Activated naive CD8-positive, alpha-beta T cell treated with anti-CD3 and anti-CD28 coated beads, Interleukin-2, amount 10 ng/mL, durations not matched to agents 7 days and 5 days (primary cell): ENCODE measurements around the gene NLRP9. TPM values are rescaled to one million over a fixed set of nuclear protein-coding genes. Genes with fewer than 3 reads are reported as not detected.

Experiments
- ATAC-seq: fragments of 150-1000 bp; cut with Tn5 transposase; one replicate; pipeline ENCODE4 v1.10.0; 2021; ENCODE audit warnings: low read depth, moderate library complexity
- POLR2A ChIA-PET: fragments of 350-600 bp; sonication (Branson Sonifier 250); formaldehyde crosslinking; loops from one replicate; lab custom pipeline; 2021; ENCODE audit warnings: antibody characterized with exemption; lab: Charles Lee
- DNase-seq: peaks from one replicate; pipeline ENCODE4 v3.0.0; 2021
- H3K27ac Mint-ChIP-seq: one replicate; pipeline ENCODE4 v1.8.0; 2022; ENCODE audit warnings: mild to moderate bottlenecking, mixed read lengths
- H3K27me3 Mint-ChIP-seq: one replicate; pipeline ENCODE4 v1.8.0; 2022; ENCODE audit warnings: mild to moderate bottlenecking, moderate library complexity, mixed read lengths
- H3K36me3 Mint-ChIP-seq: one replicate; pipeline ENCODE4 v1.8.0; 2021; ENCODE audit warnings: mild to moderate bottlenecking, mixed read lengths
- H3K4me1 Mint-ChIP-seq: one replicate; pipeline ENCODE4 v1.8.0; 2021; ENCODE audit warnings: mixed read lengths
- H3K4me3 Mint-ChIP-seq: one replicate; pipeline ENCODE4 v1.8.0; 2022; ENCODE audit warnings: mild to moderate bottlenecking, moderate library complexity, mixed read lengths
- H3K9me3 Mint-ChIP-seq: one replicate; pipeline ENCODE4 v1.8.0; 2021; ENCODE audit warnings: mixed read lengths
- total RNA-seq, 2 experiments: library from RNA; stranded (reverse); gene quantifications; one replicate each; pipeline ENCODE4 v1.2.3, GENCODE V29; 2021

Gene NLRP9
- total RNA-seq, 2 experiments from 2014 or later, result not detected

GRCh38 chr19:55689411-55690108 lies 48.6 kb downstream of the NLRP9 start:
- H3K27ac Mint-ChIP-seq, result no peak overlapping the region
- H3K4me3 Mint-ChIP-seq, result no peak overlapping the region
- no peak for ATAC-seq
- POLR2A ChIA-PET, result interaction anchor here (0.5 kb wide), 1 partner anchor 18 kb away, joined by 3 read pairs; no protein-coding TSS in a partner anchor
- H3K27me3 Mint-ChIP-seq, result no peaks in the 10 kb centered on the region
- H3K9me3 Mint-ChIP-seq, result no peaks in the 10 kb centered on the region
- DNase-seq, result peak; percentile 17
- no peaks in the 10 kb centered on the region for H3K4me1 Mint-ChIP-seq
- peaks cover 1% of the 10 kb centered on the region for H3K36me3 Mint-ChIP-seq

- Mint-ChIP-seq H3K27me3 (no peaks in the 10 kb centered on the region), H3K9me3 (no peaks in the 10 kb centered on the region), H3K4me3 (no peak overlapping the region), H3K4me1 (no peaks in the 10 kb centered on the region), H3K27ac (no peak overlapping the region), H3K36me3 (peaks cover 1% of the 10 kb centered on the region)
- POLR2A ChIA-PET, result no interaction called here
- no peak for ATAC-seq
- no peak for DNase-seq
Measured at GRCh38 chr19:55688422-55689218, 49.6 kb downstream of the NLRP9 start.

GRCh38 chr19:55687281-55688201 lies 50.7 kb downstream of the NLRP9 start:
- H3K9me3 Mint-ChIP-seq, result no peaks in the 10 kb centered on the region
- no peak overlapping the region for H3K4me3 Mint-ChIP-seq
- H3K27me3 Mint-ChIP-seq, result no peaks in the 10 kb centered on the region
- no peak overlapping the region for H3K27ac Mint-ChIP-seq
- POLR2A ChIA-PET, result no interaction called here
- H3K36me3 Mint-ChIP-seq, result peaks cover 1% of the 10 kb centered on the region
- ATAC-seq, result no peak
- no peaks in the 10 kb centered on the region for H3K4me1 Mint-ChIP-seq
- no peak for DNase-seq

- H3K9me3 Mint-ChIP-seq, result no peaks in the 10 kb centered on the region
- no peak for ATAC-seq
- POLR2A ChIA-PET, result no interaction called here
- no peaks in the 10 kb centered on the region for H3K4me1 Mint-ChIP-seq
- no peaks in the 10 kb centered on the region for H3K27me3 Mint-ChIP-seq
- peaks cover 1% of the 10 kb centered on the region for H3K36me3 Mint-ChIP-seq
- H3K4me3 Mint-ChIP-seq, result no peak overlapping the region
- no peak overlapping the region for H3K27ac Mint-ChIP-seq
- DNase-seq, result no peak
Measured at GRCh38 chr19:55686311-55687050, 51.7 kb downstream of the NLRP9 start.

- Mint-ChIP-seq H3K4me1 (no peaks in the 10 kb centered on the region), H3K36me3 (peaks cover 1% of the 10 kb centered on the region), H3K9me3 (no peaks in the 10 kb centered on the region), H3K27ac (no peak overlapping the region), H3K4me3 (no peak overlapping the region), H3K27me3 (no peaks in the 10 kb centered on the region)
- ATAC-seq (no peak), DNase-seq (no peak)
- POLR2A ChIA-PET, result no interaction called here
Measured at GRCh38 chr19:55685776-55686175, 52.4 kb downstream of the NLRP9 start.

GRCh38 chr19:55684946-55685681 lies 53.1 kb downstream of the NLRP9 start:
- H3K27me3 Mint-ChIP-seq, result no peaks in the 10 kb centered on the region
- H3K27ac Mint-ChIP-seq, result no peak overlapping the region
- ATAC-seq (no peak), DNase-seq (no peak)
- no peak overlapping the region for H3K4me3 Mint-ChIP-seq
- H3K36me3 Mint-ChIP-seq, result peaks cover 1% of the 10 kb centered on the region
- no peaks in the 10 kb centered on the region for H3K9me3 Mint-ChIP-seq
- POLR2A ChIA-PET, result no interaction called here
- no peaks in the 10 kb centered on the region for H3K4me1 Mint-ChIP-seq

- POLR2A ChIA-PET, result no interaction called here
- DNase-seq (no peak), ATAC-seq (no peak)
- no peak overlapping the region for H3K4me3 Mint-ChIP-seq
- peaks cover 6% of the 10 kb centered on the region for H3K36me3 Mint-ChIP-seq
- H3K9me3 Mint-ChIP-seq, result no peaks in the 10 kb centered on the region
- no peaks in the 10 kb centered on the region for H3K27me3 Mint-ChIP-seq
- H3K27ac Mint-ChIP-seq, result no peak overlapping the region
- H3K4me1 Mint-ChIP-seq, result peaks cover 2% of the 10 kb centered on the region
Measured at GRCh38 chr19:55683449-55684261, 54.5 kb downstream of the NLRP9 start.

- ATAC-seq (no peak), DNase-seq (no peak)
- Mint-ChIP-seq H3K4me3 (no peak overlapping the region), H3K4me1 (peaks cover 22% of the 10 kb centered on the region), H3K27me3 (no peaks in the 10 kb centered on the region), H3K36me3 (peaks cover 8% of the 10 kb centered on the region), H3K9me3 (no peaks in the 10 kb centered on the region), H3K27ac (no peak overlapping the region)
- POLR2A ChIA-PET, result no interaction called here
Measured at GRCh38 chr19:55681131-55682092, 56.8 kb downstream of the NLRP9 start.

GRCh38 chr19:55680339-55681130 lies 57.7 kb downstream of the NLRP9 start:
- ATAC-seq (no peak), DNase-seq (no peak)
- Mint-ChIP-seq H3K27me3 (no peaks in the 10 kb centered on the region), H3K4me3 (no peak overlapping the region), H3K9me3 (no peaks in the 10 kb centered on the region), H3K4me1 (peaks cover 26% of the 10 kb centered on the region), H3K27ac (no peak overlapping the region), H3K36me3 (peaks cover 9% of the 10 kb centered on the region)
- POLR2A ChIA-PET, result no interaction called here

- peaks cover 27% of the 10 kb centered on the region for H3K4me1 Mint-ChIP-seq
- H3K36me3 Mint-ChIP-seq, result peaks cover 10% of the 10 kb centered on the region
- POLR2A ChIA-PET, result no interaction called here
- no peaks in the 10 kb centered on the region for H3K9me3 Mint-ChIP-seq
- H3K27ac Mint-ChIP-seq, result no peak overlapping the region
- no peak for ATAC-seq
- no peak for DNase-seq
- no peaks in the 10 kb centered on the region for H3K27me3 Mint-ChIP-seq
- no peak overlapping the region for H3K4me3 Mint-ChIP-seq
Measured at GRCh38 chr19:55679343-55680257, 58.6 kb downstream of the NLRP9 start.
